CD4-positive, alpha-beta T cell treated with Interleukin-2 at 100 ng/mL for 4 hours (primary cell): ENCODE data around the gene TMEM178B.
"Not testable (repeated sequence)": the region's sequence is repeated elsewhere in the genome, so short reads cannot be mapped to it uniquely, and the experiment has no call there.

Experiments used
- DNase-seq: peaks from one replicate; pipeline ENCODE4 v3.0.0-alpha.2; 2020; ENCODE audit warnings: low spot score

Gene TMEM178B

GRCh38 chr7:141074162-141074991, 513 bp downstream of the TMEM178B start:
- DNase-seq, result no peak

GRCh38 chr7:141074997-141075396, 1.1 kb downstream of the TMEM178B start:
- no peak for DNase-seq

GRCh38 chr7:141076377-141076776, 2.5 kb downstream of the TMEM178B start:
- no peak for DNase-seq

GRCh38 chr7:141079219-141079618, 5.4 kb downstream of the TMEM178B start:
- DNase-seq, result no peak

GRCh38 chr7:141089490-141089889, 15.6 kb downstream of the TMEM178B start:
- not testable (repeated sequence) for DNase-seq

DNA sequence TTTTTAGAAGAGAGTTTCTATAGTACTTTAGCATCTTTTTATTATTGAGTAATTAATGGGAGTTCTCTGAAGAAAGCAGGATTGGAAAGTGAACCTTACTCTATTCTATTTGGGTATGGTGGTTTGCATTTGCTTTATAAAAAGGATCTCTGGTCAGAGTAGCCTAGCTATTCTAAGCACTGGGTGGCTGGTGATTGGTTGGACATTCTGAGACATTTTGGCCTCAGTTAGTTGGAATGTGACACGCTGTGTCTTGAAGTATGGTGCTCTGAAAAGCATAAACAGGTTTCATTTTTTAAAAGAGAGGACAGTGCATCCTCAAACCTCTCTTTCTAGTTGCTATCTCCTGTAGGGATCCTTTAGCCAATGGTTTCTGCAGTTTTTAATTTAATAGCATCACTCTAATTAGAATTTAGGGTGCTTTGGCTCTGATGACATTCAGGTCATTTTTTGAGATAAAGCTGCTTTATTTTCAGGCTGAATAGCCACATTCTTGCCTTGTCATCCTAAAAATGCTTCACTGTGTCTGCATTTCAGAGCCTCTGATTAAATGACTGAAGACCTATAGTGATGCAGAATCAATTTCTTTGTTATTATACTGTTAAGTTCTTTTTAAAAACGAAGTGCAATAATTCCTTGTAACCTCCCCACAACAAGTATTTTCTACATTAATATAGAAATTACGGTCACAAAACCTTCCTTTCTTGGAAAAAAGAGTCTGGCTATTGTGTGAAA, 20.6 kb downstream of the TMEM178B start:
- no peak for DNase-seq

GRCh38 chr7:141097430-141097829, 23.6 kb downstream of the TMEM178B start:
- no peak for DNase-seq

DNA sequence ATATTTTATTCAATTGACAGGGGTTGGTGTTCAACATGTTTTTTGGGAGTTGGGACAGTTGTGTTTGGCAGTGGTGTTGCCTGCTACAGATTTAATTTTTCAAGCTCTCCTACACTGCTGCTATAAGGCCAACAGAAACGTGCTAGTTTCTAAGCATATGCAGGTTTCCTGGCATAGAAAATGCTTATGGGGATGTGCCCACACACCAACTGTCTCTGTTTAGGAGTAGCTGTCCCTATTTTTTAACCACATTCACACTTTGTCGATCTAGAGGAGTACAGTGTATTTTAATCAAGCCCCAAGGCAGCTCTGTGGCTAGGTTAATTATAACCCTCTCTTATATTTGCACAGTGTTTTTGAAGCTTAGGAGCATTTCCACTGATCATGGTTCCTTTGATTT, 28.6 kb downstream of the TMEM178B start:
- DNase-seq, result no peak

GRCh38 chr7:141103847-141104429, 30.1 kb downstream of the TMEM178B start:
- no peak for DNase-seq

DNA sequence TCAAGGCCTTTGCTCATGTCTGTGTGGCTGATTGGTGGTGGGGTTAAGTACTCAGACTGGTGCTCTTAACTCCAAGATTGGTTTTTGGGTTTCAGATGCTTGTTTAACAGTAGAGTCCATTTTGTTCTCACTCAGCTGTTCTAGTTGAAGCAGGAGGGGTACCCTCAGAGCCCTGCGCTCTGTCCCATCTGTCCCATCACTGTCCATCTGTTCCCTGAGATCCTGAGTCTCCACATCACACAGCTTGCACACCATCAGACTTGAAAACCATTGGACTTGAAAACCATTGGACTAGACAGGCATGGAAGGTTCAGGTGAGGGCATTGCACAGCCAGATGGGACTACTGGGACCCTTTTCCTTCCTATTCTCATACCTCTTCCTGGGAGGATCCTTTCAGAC, 39.3 kb downstream of the TMEM178B start:
- no peak for DNase-seq

- DNase-seq, result no peak
Measured at GRCh38 chr7:141114029-141114664, 40.3 kb downstream of the TMEM178B start.

GRCh38 chr7:141115965-141116364, 42.1 kb downstream of the TMEM178B start:
- DNase-seq, result no peak

GRCh38 chr7:141116661-141117060, 42.8 kb downstream of the TMEM178B start:
- not testable (repeated sequence) for DNase-seq

DNA sequence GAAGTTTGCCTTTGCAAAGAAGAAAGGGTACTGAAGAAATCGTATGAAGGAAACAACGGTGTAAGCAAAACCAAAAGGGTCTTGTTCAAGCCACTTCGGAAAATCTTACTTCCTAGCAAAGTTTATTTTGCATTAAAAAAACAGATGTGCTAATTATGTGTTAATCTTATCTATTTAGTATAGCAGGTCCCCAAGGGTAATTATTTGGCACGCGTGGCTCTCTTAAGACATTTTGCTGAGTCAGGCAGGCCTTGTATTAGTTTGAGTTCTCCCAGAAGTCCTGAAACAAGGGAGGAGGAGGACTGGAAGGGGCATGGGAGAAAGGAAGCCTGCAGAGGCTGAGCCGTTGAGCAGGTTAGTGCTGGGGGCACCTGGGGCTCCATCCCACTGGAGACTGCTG, 44.9 kb downstream of the TMEM178B start:
- DNase-seq, result no peak

- no peak for DNase-seq
Measured at GRCh38 chr7:141119187-141119586, 45.3 kb downstream of the TMEM178B start.

DNA sequence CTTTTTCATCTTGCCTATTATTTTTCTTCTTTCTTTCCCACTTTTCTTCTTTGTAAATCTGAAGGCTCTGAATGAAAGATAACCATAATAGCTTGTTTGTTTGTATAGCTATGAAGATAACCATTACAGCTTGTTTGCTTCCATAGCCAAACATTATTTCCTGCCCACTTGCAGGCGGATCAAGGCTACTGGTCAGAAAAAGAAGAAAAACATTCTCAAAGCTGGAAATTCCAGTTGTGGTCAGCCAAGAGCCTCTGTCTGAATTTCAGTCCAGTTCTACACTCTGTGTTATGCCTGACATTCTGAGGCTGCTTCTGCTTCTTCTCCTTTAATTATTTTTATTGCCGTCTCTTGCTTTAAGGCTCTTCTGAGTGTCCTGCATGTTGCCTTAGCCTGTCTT, 48.9 kb downstream of the TMEM178B start:
- no peak for DNase-seq

DNA sequence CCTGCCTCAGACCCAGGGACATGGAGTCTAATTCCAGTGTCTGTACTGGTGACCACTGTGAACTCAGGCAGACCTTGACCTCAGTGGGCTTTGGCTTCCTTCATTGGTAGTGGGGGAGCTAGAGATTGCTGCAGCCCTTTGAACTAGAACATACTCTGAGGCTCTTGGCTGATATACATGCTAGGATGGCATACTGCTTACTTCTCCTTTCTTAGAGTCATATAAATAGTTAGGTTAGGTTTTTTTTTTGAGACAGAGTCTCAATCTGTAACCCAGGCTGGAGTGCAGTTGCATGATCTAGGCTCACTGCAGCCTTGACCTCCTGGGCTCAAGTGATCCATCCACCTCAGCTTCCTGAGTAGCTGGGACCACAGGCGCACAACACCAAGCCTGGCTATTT, 49.7 kb downstream of the TMEM178B start:
- no peak for DNase-seq

DNA sequence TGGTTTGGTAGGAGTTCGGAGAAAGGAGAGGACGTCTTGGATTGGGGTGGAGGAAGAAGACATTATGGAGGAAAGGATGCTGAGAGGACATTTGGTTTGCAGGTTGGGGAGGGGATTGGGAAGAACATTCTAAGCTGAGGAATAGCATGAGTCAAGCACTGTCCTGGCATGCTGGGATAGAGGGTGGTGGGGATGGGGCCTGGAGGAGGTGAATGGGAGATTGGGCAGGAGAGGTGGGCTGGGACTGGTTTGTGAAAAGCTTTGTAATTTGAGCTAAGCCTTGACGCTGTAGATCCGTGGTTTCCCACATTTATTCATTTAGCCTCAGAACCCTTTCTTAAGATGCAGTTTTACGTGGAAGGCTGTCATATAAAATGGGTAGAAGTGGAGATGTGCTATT, 52.2 kb downstream of the TMEM178B start:
- DNase-seq, result no peak

- no peak for DNase-seq
Measured at GRCh38 chr7:141128506-141128905, 54.6 kb downstream of the TMEM178B start.

GRCh38 chr7:141128931-141129330, 55.1 kb downstream of the TMEM178B start:
- no peak for DNase-seq

DNA sequence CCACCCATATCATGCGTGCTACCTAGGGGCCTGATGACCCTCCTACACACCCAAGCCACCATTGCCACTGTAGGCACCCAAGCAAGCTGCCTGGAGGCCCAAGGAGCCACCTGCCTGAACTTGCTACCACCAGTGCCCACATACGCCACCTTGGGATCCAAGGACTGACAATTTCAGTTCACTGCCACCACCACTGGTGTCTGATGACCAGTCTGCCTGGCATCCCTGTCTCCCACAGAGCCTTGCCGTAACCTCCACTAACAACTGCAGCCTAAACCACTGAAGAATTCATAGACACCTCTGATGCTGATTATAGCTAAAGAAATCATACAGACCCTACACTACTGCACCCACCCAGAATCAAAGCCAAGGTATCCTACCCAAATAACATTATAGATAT, 58.8 kb downstream of the TMEM178B start:
- no peak for DNase-seq

- DNase-seq, result no peak
Measured at GRCh38 chr7:141133646-141134045, 59.8 kb downstream of the TMEM178B start.

DNA sequence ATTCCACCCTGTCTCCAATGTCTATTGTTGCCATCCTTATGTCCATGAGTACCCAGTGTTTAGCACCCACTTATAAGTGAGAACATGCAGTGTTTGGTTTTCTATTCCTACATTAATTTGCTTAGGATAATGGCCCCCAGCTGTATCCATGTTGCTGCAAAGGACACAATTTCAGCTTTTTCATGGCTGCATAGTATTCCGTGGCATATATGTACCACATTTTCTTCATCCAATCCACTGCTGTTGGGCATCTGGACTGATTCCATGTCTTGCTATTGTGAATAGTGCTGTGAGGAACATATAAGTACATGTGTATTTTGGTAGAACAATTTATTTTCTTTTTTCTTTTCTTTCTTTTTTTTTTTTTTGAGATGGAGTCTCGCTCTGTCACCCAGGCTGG, 68.2 kb downstream of the TMEM178B start:
- no peak for DNase-seq
